Loucy (cell line): ENCODE measurements around the gene NBEAL2.

Experiments used
- CTCF ChIP-seq: fragments of 200-600 bp; sonication (generic); conservative IDR thresholded peaks from 2 replicates; pipeline ENCODE4 v1.5.1; 2014; ENCODE audit warnings: mild to moderate bottlenecking, antibody characterized with exemption, low read length
- EZH2phosphoT487 ChIP-seq: fragments of 200-600 bp; IDR thresholded peaks from 2 replicates; pipeline ENCODE4 v1.6.1; 2018; ENCODE audit warnings: antibody characterized with exemption, mild to moderate bottlenecking, moderate library complexity, borderline replicate concordance

- TF ChIP-seq CTCF (no peak), EZH2phosphoT487 (no peak)
Measured at GRCh38 chr3:47016086-47016933, 36.8 kb downstream of the NBEAL2 start.
